ENCODE data around the gene SRR.

DNA sequence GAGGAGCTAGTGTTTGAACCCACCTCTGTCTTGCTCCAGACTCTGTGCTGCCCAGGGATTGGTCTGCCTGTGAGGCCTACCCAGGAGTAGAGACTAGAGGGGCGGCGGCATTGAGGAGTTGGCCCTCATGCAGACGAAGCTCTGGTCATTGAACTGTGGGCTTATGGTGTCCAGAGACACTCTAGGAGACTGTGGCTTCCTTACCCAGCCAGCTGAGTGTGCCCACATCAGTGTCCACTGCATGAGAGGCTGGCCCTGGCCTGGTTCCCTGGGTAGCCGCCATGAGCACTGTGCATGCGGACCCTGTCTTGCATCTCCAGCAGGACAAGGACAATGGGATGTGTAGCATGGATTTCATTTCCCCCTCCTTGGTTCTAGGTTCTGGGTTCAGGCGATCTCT is 47.5 kb downstream of the SRR start:
- TF ChIP-seq, protein P1, sequence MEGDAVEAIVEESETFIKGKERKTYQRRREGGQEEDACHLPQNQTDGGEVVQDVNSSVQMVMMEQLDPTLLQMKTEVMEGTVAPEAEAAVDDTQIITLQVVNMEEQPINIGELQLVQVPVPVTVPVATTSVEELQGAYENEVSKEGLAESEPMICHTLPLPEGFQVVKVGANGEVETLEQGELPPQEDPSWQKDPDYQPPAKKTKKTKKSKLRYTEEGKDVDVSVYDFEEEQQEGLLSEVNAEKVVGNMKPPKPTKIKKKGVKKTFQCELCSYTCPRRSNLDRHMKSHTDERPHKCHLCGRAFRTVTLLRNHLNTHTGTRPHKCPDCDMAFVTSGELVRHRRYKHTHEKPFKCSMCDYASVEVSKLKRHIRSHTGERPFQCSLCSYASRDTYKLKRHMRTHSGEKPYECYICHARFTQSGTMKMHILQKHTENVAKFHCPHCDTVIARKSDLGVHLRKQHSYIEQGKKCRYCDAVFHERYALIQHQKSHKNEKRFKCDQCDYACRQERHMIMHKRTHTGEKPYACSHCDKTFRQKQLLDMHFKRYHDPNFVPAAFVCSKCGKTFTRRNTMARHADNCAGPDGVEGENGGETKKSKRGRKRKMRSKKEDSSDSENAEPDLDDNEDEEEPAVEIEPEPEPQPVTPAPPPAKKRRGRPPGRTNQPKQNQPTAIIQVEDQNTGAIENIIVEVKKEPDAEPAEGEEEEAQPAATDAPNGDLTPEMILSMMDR (conservative IDR thresholded peaks at IDR 0.05), result no peak
- TF ChIP-seq ZFX (IDR thresholded peaks at IDR 0.05), result no peak
